NCI-H2081 treated with DMSO at 0.1 percent for 48 hours (cell line): Measurements from ENCODE around the gene RBPJL.
"Not testable (repeated sequence)": the region's sequence is repeated elsewhere in the genome, so short reads cannot be mapped to it uniquely, and the experiment has no call there.

Experiments used
- DNase-seq: peaks from one replicate; lab custom pipeline; 2025; lab: John Stamatoyannopoulos, UW

Gene RBPJL

GRCh38 chr20:45342855-45343531 lies 36.4 kb downstream of the RBPJL start:
- no peak for DNase-seq

DNA sequence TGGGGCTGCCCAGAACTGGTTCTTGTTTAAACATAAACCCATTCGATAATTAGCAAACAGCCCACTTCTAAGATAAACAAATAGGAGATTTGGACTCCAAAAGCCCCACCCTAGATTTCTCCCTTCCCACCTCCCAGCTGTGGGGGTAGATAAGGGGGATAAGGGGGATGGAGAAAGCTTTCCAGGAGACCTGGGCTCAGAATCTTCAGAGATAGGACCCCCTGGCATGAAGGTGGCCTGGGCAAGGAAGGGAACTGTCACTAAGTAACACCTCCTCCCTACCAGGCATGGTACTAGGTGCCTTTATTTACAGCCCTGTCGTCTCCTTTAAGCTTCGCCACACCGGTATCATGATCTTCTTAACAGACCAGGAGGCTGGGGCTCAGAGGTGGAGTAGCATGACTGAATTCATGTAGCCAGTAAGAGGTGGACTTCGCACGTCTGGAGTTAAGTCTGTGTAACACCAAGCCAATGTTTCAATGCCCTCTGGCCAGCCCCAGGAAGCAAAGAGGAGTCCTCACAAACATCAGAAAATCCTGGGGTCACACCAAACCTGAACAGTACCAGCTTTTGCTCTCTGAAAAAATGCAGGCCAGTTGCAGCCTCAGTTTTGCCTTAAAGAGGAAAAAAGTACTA lies 37.0 kb downstream of the RBPJL start:
- DNase-seq: no peak

DNA sequence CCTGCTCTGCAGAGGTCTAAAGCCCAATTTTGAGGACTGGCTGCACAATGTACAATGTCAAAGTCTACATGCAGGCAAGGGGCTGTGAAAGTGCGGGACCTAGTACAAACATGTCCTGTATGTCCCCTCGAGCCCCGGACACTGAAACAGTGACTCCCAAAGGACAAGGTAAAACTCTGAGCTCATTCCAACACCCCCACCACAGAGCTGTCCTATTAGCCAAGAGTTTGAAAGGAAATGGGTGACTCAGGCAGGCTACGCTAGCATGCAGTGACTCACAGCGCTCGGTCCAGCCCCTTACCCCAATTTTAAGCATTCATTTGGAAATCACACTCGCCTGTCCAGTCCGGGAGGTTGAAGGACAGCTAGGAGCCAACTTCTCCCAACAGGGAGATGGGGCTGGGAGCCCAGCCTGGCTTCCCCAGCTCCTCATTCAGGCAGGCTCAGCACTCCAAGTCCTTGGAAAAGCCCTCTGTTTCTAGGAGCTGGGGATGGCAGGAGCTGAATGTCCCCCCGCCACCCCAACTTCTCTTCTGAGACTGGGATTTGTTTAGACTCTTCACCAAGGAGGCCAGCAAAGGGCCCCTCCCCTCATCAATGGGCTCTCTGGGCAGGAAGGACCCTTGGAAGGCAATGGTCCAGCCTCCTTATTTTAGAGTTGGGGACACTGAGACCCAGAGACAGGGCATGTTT lies 37.7 kb downstream of the RBPJL start:
- DNase-seq: no peak

DNA sequence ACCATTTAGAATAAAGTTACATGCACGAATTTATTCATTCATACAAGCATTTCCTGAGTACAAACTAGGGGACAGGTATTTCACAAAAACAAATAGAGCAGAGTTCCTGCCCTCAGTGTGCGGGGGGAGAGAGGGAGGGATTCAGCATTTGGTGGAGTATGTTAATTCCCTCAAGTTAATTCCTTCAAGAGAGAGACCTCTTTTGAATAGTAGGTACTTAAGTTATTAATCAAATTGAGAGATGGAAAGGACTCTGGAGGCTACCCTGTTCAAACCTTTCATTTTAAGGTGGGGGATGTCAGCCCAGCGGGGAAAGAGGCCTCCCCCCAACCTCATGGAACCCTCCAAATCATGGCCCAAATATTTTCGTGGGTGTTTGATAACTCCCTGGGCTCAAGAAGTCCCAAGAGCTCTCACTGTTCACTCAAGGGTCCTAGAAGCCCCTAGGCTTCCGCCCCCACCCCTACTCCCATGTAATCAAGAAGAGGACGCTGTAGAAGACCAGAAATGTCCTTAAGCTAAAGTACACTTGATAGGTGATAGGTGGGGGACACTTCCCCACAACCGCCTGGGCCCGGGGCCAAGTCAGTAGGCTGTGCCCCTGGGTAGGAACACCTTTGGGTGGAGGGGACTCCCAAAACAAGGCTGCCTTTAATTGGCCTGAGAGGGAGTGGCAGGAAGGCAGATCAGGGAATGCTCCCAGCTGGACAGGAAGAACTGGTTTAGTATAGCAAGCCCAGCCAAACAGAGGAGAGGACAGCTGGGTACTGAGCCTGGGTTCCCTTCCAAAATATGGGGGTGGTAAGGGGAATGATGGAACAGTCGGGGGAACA lies 38.7 kb downstream of the RBPJL start:
- DNase-seq: no peak

DNA sequence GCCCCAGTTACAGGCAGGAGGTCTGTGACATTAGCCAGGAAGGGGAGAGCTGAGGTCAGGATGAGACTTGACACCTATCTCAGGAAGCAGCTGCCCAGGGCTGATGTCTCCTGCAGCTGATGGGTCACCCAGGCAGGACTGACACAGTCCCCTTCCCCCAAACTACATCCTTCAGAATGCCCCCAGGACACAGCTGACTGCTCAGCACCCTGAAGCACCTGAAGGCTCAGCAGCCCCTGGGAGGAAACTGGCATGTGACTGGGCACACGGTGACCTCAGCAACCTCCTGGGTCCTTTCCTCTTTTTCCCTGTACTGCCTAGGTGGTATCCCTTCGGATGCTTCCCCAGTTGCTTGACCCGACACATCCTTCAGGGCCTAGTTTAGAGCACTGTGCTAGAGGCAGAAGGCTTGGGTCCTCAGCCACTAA lies 39.7 kb downstream of the RBPJL start:
- DNase-seq: no peak

GRCh38 chr20:45346851-45347250 lies 40.2 kb downstream of the RBPJL start:
- DNase-seq: no peak

DNA sequence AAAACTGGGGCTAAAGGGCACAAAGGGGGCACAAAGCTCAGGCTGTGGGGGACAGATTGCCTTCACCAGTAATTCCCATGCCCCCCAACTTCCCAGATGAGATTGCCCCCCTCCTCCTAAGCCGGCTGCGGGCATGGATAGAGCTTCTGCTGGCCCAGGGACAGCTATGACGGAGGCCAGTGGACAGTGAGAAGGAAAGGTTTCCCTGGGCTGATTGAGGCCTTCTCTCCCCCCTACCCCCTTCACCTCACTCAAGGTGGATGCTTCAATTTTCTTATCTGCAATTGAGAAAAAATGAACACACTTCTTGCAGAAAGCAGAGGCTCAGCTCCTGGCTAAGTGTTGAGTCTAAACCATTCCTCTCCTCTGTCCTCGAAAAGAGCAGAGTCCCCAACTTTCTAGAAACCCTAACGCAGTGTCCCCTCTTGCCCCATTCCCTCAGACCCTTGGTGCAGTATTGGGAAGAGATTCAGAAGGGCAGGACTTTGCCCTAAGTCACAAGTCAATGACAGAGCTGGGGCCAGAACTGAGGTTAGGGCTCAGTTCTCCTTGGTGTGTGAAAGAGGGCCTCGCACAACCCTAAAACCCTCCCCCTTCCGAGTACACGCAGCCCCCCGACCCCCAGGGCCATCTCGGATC lies 40.8 kb downstream of the RBPJL start:
- no peak for DNase-seq

DNA sequence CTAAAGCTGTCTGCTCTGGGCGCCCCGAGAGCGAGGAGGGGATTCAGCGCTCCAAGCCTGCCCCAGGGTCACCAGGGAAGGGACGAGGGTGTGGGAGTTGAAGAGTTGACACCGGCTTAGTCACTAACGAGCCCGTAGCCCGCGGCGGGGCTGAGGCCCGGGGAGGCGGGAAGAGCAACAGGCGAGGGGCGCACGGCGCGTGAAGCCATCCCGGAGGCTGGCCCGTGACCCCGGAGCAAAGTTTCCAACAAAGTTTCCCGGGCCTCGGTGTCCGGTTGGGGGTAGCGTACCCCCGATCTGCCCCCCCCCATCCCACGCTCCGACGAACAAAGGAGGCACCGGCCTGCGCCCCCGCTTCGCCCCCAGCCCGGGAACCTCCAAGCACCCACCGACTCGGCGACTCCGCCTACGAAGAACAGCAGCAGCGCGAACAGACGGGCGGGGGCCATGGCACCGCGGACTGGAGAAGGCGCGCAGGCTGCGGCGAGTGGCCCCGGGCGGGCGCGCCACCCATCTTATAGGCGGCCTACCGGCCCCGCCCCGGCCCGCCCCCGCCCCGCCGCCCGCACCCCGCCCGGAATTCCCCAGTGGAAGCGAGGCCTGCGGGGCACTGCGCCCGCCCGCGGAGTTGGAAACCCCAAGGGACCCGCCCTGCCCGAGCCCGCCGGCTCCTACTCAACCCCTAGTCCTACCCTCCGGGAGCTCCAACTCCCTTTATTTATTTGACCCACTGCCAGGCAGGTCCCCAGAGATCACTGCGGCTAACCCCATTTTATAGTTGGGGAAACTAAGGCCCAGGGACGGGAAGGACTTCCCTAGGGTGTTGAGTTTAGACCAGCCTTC lies 41.5 kb downstream of the RBPJL start, which contains the start of gene SDC4:
Gene SDC4 (minus strand): TSS at position 489 of the 843 bp plus-strand sequence. CDS start 40 bp downstream, at position 449.
- no peak for DNase-seq

GRCh38 chr20:45350217-45350616 lies 43.6 kb downstream of the RBPJL start:
- no peak for DNase-seq

- DNase-seq: not testable (repeated sequence)
These were observed 44.2 kb downstream of the RBPJL start for GRCh38 chr20:45350795-45351194.

- DNase-seq: no peak
These were observed 46.1 kb downstream of the RBPJL start for GRCh38 chr20:45352729-45353128.

DNA sequence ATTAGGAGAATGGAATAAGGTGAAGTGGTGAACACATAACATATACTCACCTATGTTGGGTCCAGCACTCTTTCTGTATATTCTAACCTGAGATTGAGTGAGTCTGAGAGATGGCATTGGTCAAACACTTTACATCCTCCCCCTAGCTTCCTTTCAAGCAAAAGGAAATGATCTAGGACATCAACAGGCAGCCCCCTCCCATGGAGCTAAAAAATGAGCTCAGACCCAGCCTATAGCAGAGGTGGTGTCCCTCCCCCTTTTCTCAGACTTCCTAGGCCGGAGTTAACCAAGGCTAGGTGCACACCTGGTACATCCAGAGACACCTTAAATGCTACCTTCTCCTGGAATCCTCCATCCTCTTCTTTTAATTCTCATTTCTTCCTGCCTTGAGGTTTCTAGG lies 47.1 kb downstream of the RBPJL start:
- DNase-seq: no peak

DNA sequence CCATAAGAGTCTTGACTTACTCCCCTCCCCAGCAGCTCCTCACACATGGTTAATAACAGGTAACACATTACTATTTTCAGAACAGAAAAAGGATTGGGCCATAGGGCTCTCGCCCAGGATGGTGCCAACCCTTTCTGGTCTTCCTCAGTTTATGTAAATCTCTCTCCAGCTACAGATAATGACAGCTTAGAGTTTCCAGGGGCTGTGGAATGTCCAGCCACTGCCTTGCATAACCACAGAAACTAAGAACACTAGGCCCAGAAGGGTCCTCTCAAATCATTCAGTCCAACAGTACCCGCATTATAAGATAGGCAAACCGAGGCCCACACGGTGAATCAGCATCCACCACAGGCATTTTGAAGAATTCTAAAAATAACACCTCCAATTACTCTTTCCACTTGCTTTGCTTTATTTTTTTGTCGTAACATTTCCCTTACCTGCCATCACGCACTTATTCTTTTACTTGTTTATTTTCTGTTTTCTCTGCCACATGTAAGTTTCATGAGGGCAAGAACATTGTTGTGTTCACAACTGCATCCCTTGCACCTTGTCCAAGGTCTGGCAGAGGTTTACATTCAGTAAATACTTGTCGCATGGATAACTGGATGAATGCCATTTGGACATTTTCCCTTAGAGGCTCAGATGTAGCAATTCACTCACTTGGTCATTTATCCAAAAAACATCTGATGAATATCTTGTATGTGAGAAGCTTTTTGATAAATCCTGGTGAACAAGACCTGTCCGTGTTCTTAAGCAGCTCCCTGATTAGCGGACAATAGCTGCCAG lies 48.0 kb downstream of the RBPJL start:
- no peak for DNase-seq

GRCh38 chr20:45355209-45356084 lies 48.8 kb downstream of the RBPJL start:
- DNase-seq: no peak

DNA sequence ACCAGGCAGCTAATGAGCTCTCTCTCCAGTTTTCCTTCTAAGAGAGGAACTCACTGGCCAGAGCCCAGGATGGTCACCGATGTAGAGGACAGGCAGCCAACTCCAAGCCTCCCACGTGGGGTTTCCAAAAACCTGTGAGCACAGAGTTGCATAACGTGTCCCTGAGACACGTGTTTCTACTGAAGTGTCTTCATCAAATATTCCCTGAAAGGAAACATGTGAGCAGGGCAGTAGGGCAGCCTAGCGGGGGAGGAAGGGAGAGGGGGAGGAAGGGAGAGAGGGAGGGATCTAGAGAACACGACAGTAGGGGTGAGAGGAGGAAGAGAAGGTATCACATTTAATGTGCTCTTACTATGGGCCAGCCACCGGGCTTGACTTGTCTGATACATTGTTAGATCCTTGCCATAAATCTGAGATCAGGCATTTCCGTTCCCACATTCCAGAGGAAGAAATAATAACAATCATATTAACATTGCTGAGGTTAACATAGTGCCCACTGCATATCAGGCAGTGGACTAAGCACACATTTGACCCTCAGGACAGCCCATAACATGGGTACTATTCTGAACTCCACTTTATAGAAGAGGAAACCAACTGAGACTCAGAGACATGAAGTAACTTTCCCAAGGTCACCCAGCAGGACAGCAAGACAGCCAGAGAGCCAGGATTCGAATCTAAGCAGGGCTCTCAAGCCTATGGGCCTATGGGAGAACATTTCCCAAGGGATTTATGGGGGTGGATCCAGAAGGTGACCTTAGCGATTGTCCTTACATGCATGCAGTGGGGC lies 51.8 kb downstream of the RBPJL start:
- no peak for DNase-seq

DNA sequence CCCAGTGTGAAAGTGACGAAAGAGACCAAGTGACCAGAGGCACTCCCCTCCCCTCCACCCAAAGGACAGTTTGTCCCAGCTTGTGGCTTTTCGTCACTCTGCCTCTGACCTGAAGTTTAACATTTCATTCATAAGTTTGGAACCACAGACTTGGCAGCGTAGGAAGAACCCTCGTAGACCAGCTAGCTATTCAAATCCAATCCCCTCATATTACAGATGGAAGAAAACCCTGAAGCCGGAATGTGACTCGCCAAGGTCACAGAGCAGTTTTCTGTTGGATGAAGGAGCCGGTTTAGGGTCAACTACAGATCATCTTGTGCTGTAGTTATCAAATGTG lies 52.4 kb downstream of the RBPJL start:
- no peak for DNase-seq

GRCh38 chr20:45359406-45360148 lies 52.9 kb downstream of the RBPJL start:
- DNase-seq: no peak

GRCh38 chr20:45361793-45362192 lies 55.2 kb downstream of the RBPJL start:
- no peak for DNase-seq
